ENCODE data around the gene SRSF11.

The SRSF11 gene

DNA sequence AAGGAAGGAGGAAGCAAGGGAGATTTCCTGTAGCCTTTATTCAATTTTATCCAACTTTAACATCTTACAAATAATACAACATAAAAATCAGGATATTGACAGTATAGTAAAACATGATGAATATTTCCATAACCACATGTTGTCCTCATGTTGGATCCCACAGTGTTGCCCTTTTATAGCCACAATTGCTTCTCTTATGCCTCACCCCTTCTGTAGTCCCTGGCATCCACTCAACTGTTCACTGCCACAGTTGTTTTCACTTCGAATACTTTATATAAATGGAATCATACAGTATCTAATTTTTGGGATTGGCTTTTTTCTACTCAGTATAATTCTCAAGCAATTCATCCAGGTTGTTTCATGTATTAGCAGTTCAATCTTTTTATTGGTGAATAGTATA is 44.8 kb downstream of the SRSF11 start:
- H3K4me3 ChIP-seq (ENCODE audit: low read length), result no peak overlapping the region
- H3K4me1 ChIP-seq (ENCODE audit: insufficient read depth, low read length), result no peaks in the 10 kb centered on the region
- H3K9ac ChIP-seq (ENCODE audit: low read depth, low read length), result no peak overlapping the region
- H3K9me3 ChIP-seq (ENCODE audit: insufficient read depth, low read depth, low read length), result no peaks in the 10 kb centered on the region
- H3K36me3 ChIP-seq (ENCODE audit: insufficient read depth, low read depth, low read length), result peaks cover 36% of the 10 kb centered on the region
- no peaks in the 10 kb centered on the region for H3K27me3 ChIP-seq (ENCODE audit: insufficient read depth, low read length)
- H3K27ac ChIP-seq (ENCODE audit: low read length), result no peak overlapping the region

DNA sequence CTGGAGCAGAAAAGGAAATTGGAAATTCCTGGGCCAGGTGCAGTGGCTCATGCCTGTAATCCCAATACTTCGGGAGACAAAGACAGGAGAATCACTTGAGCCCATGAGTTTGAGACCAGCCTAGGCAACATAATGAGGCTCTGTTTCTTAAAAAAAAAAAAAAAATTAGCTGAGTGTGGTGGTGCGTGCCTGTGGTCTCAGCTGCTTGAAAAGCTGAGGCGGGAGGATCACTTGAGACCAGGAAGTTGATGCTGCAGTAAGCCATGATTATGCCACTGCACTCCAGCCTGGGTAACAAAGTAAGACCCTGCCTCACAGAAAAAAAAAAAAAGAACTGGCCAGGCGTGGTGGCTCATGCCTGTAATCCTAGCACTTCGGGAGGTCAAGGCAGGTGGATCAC is 56.7 kb downstream of the SRSF11 start:
- Histone ChIP-seq H3K4me3 (ENCODE audit: low read length) (no peak overlapping the region), H3K9ac (ENCODE audit: low read depth, low read length) (no peak overlapping the region), H3K9me3 (ENCODE audit: insufficient read depth, low read depth, low read length) (no peaks in the 10 kb centered on the region), H3K27ac (ENCODE audit: low read length) (no peak overlapping the region), H3K27me3 (ENCODE audit: insufficient read depth, low read length) (no peaks in the 10 kb centered on the region), H3K36me3 (ENCODE audit: insufficient read depth, low read depth, low read length) (peaks cover 34% of the 10 kb centered on the region), H3K4me1 (ENCODE audit: insufficient read depth, low read length) (no peaks in the 10 kb centered on the region)

DNA sequence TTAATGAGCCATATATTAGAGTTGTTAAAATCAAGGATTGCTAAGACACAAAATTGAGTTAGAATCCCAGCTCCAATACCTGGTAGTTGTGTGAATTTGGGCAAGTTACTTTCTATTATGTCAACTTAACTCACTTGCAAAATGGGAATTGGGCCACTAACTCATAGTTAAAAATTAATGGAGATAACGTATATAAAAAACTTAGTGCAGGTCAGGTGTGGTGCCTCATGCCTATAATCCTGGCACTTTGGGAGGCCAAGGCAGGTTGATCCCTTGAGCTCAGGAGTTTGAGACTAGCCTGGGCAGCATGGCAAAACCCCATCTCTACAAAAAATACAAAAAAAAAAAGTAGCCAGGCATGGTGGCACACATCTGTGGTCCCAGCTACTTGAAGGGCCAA is 57.5 kb downstream of the SRSF11 start:
- H3K4me1 ChIP-seq (ENCODE audit: insufficient read depth, low read length), result no peaks in the 10 kb centered on the region
- H3K27ac ChIP-seq (ENCODE audit: low read length), result no peak overlapping the region
- H3K9ac ChIP-seq (ENCODE audit: low read depth, low read length), result no peak overlapping the region
- H3K27me3 ChIP-seq (ENCODE audit: insufficient read depth, low read length), result no peaks in the 10 kb centered on the region
- peaks cover 26% of the 10 kb centered on the region for H3K36me3 ChIP-seq (ENCODE audit: insufficient read depth, low read depth, low read length)
- no peak overlapping the region for H3K4me3 ChIP-seq (ENCODE audit: low read length)
- no peaks in the 10 kb centered on the region for H3K9me3 ChIP-seq (ENCODE audit: insufficient read depth, low read depth, low read length)

DNA sequence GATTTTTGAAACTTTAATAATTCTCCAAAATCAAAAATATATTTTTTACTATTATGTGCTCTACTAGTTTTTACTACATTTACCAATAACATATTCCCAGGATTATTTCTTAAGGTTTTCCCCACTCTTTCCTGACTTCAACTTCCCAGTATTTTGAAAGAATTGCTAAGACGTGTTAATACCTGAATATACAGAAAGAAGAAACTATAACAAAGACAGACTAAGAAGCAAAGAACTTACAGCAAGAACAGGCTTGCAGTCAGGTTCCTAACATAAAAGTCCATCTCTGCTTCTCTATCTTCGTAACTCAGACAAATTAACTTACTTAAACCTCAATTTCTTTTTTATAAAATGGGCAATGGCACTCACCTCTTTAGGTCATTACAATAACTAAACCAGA is 63.2 kb downstream of the SRSF11 start:
- H3K4me1 ChIP-seq (ENCODE audit: insufficient read depth, low read length), result no peaks in the 10 kb centered on the region
- no peak overlapping the region for H3K27ac ChIP-seq (ENCODE audit: low read length)
- no peak overlapping the region for H3K9ac ChIP-seq (ENCODE audit: low read depth, low read length)
- peaks cover 18% of the 10 kb centered on the region for H3K36me3 ChIP-seq (ENCODE audit: insufficient read depth, low read depth, low read length)
- no peak overlapping the region for H3K4me3 ChIP-seq (ENCODE audit: low read length)
- H3K9me3 ChIP-seq (ENCODE audit: insufficient read depth, low read depth, low read length), result no peaks in the 10 kb centered on the region
- H3K27me3 ChIP-seq (ENCODE audit: insufficient read depth, low read length), result no peaks in the 10 kb centered on the region

DNA sequence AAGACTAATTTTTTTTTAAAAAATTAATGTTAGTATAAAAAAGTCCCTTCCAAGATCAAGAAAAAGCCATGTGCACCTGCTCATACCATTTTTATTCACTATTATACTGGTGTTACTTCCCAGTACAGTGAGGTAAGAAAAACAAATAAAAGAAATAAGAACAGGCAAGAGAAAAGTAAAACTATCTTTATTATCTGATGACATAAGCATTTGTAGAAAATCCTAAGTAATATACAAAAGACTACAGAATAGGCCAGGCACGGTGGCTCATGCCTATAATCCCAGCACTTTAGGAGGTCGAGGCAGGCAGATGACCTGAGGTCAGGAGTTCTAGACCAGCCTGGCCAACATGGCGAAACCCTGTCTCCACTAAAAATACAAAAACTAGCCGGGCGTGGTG is 65.3 kb downstream of the SRSF11 start:
- no peaks in the 10 kb centered on the region for H3K27me3 ChIP-seq (ENCODE audit: insufficient read depth, low read length)
- no peak overlapping the region for H3K9ac ChIP-seq (ENCODE audit: low read depth, low read length)
- peaks cover 25% of the 10 kb centered on the region for H3K36me3 ChIP-seq (ENCODE audit: insufficient read depth, low read depth, low read length)
- no peak overlapping the region for H3K27ac ChIP-seq (ENCODE audit: low read length)
- H3K9me3 ChIP-seq (ENCODE audit: insufficient read depth, low read depth, low read length), result no peaks in the 10 kb centered on the region
- no peaks in the 10 kb centered on the region for H3K4me1 ChIP-seq (ENCODE audit: insufficient read depth, low read length)
- no peak overlapping the region for H3K4me3 ChIP-seq (ENCODE audit: low read length)

DNA sequence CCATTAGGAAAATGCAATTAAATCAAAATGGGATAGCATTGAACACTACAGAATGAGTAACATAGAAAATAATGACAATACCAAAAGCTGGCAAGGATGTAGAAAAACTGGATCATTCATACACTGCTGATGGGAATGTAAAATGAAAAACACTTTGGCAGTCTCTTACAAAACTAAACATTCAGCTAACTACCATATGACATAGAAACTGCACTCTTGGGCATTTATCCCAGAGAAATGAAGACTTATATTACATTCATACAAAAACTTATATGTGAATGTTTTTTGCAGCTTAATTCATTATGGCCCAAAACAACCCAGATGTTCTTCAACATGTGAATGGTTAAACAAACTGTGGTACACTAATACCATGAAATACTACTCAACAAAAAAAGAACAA is 67.0 kb downstream of the SRSF11 start:
- no peak overlapping the region for H3K27ac ChIP-seq (ENCODE audit: low read length)
- H3K9ac ChIP-seq (ENCODE audit: low read depth, low read length), result no peak overlapping the region
- H3K27me3 ChIP-seq (ENCODE audit: insufficient read depth, low read length), result no peaks in the 10 kb centered on the region
- no peak overlapping the region for H3K4me3 ChIP-seq (ENCODE audit: low read length)
- H3K4me1 ChIP-seq (ENCODE audit: insufficient read depth, low read length), result no peaks in the 10 kb centered on the region
- H3K9me3 ChIP-seq (ENCODE audit: insufficient read depth, low read depth, low read length), result no peaks in the 10 kb centered on the region
- peaks cover 35% of the 10 kb centered on the region for H3K36me3 ChIP-seq (ENCODE audit: insufficient read depth, low read depth, low read length)

DNA sequence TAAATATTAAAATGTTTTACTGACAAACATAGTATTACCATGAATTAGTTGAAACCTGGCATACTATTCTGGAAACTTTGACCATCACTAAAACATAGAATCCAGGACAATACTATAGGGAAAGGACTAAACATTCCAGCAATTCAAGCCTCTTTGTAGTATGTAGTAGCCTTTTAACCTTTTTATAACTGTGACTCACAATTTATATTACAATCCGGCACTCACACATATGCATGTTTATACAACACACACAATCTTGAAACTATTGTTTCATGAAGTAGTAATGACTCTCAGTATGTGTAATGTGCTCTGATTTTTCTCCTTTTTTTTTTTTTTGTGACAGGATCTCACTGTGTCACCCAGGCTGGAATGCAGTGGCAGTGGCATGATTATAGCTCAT is 69.0 kb downstream of the SRSF11 start:
- no peaks in the 10 kb centered on the region for H3K27me3 ChIP-seq (ENCODE audit: insufficient read depth, low read length)
- H3K36me3 ChIP-seq (ENCODE audit: insufficient read depth, low read depth, low read length), result peaks cover 52% of the 10 kb centered on the region
- H3K9ac ChIP-seq (ENCODE audit: low read depth, low read length), result no peak overlapping the region
- no peaks in the 10 kb centered on the region for H3K9me3 ChIP-seq (ENCODE audit: insufficient read depth, low read depth, low read length)
- no peak overlapping the region for H3K27ac ChIP-seq (ENCODE audit: low read length)
- no peaks in the 10 kb centered on the region for H3K4me1 ChIP-seq (ENCODE audit: insufficient read depth, low read length)
- H3K4me3 ChIP-seq (ENCODE audit: low read length), result no peak overlapping the region

DNA sequence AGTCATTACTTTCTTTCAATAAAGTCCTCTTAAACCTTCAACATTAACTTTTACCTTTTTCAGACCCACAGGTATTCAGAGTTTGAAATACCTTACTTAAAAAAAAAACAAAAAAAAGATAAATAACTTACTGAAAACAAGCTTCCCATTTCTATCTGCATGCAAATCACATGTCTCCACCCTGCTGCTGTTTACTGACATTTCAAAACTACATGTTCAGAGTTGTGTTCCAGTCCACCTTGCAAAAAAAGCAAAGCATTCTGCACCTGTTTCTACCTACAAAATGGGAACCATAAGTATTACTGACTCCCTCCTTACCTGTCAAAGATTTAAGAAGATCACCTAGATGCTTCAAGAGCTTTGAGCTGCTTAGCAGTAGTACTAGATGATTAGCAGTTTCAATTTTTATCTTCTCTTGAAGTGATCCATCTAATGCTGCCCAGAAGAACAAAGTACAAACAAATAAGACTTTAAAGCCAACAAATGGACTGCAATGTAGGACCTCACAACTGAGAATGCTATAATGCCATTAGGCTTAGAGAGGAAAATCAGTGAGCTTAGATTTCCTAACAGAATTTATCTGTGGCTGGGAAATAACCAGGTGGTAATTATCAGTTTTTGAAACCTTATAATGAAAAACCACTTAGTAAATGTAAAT is 72.1 kb downstream of the SRSF11 start:
- Histone ChIP-seq H3K4me3 (ENCODE audit: low read length) (no peak overlapping the region), H3K36me3 (ENCODE audit: insufficient read depth, low read depth, low read length) (peaks cover 49% of the 10 kb centered on the region), H3K27ac (ENCODE audit: low read length) (no peak overlapping the region), H3K9me3 (ENCODE audit: insufficient read depth, low read depth, low read length) (no peaks in the 10 kb centered on the region), H3K9ac (ENCODE audit: low read depth, low read length) (no peak overlapping the region), H3K4me1 (ENCODE audit: insufficient read depth, low read length) (no peaks in the 10 kb centered on the region), H3K27me3 (ENCODE audit: insufficient read depth, low read length) (no peaks in the 10 kb centered on the region)

DNA sequence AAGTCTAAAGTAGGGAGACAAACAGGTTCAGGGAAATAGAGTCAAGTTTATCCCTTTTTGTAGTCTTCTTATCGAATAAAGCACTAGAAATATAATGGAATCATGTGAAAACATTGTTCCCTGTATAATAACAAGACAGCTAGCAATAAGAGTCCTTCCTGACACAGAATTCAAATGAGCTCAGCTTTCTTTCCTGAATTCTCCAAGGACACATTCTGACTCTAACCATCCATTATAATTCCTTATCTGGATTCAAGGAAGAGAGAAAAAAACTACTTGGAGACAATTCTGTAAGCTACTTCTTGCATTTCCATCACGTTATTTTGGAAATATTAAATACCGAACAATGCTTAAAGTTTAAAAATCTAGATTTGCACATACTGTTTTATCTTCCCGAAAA is 74.6 kb downstream of the SRSF11 start:
- H3K9ac ChIP-seq (ENCODE audit: low read depth, low read length), result no peak overlapping the region

DNA sequence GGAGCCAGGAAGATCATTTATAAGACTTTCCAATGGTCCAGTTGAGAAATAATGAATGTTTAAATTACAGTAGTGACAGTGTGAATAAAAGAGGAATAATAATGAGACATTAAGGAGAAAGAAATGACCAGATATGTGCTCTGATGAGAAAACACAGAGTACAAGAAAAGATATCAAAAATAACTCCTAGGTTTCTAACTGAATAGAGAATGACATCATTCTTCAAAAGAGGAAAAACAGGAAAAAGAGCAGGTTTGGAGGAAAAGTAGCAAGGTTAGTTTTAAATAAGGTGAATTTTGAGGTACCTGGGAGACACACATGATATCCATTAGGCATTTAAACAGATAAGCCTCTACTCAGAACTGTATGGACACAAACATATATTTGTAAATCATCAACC is 78.3 kb downstream of the SRSF11 start:
- no peaks in the 10 kb centered on the region for H3K9me3 ChIP-seq (ENCODE audit: insufficient read depth, low read depth, low read length)
- peaks cover 38% of the 10 kb centered on the region for H3K36me3 ChIP-seq (ENCODE audit: insufficient read depth, low read depth, low read length)
- no peak overlapping the region for H3K27ac ChIP-seq (ENCODE audit: low read length)
- H3K9ac ChIP-seq (ENCODE audit: low read depth, low read length), result no peak overlapping the region
- no peak overlapping the region for H3K4me3 ChIP-seq (ENCODE audit: low read length)
- H3K27me3 ChIP-seq (ENCODE audit: insufficient read depth, low read length), result no peaks in the 10 kb centered on the region
- H3K4me1 ChIP-seq (ENCODE audit: insufficient read depth, low read length), result no peaks in the 10 kb centered on the region

More for the DNA sequence above, 74.6 kb downstream of the SRSF11 start:
- H3K27me3 ChIP-seq (ENCODE audit: insufficient read depth, low read length), result no peaks in the 10 kb centered on the region
- H3K4me1 ChIP-seq (ENCODE audit: insufficient read depth, low read length), result no peaks in the 10 kb centered on the region
- H3K4me3 ChIP-seq (ENCODE audit: low read length), result no peak overlapping the region
- no peak overlapping the region for H3K27ac ChIP-seq (ENCODE audit: low read length)
- H3K36me3 ChIP-seq (ENCODE audit: insufficient read depth, low read depth, low read length), result peaks cover 55% of the 10 kb centered on the region
- H3K9me3 ChIP-seq (ENCODE audit: insufficient read depth, low read depth, low read length), result no peaks in the 10 kb centered on the region

All from iPS-20b (cell line).